ENCODE results near the gene CSTPP1. TPM values are rescaled to one million over a fixed set of nuclear protein-coding genes. Genes with fewer than 3 reads are reported as not detected.

The CSTPP1 gene
- total RNA-seq, 5 donors from 2014 or later (not counting 1 experiment from before 2014, with no cell fraction given): 13.3 to 16.9 (median 15.0) TPM

- DNase-seq: no peak
- WGBS (ENCODE audit: insufficient coverage): 100% methylated on average over 1 of the region's 4 CpGs
- H3K27ac Mint-ChIP-seq: no peak overlapping the region
- no peak overlapping the region for H3K4me3 Mint-ChIP-seq
- POLR2A ChIA-PET: no interaction called here
- Histone ChIP-seq H3K4me3 (ENCODE audit: control insufficient read depth in 1 of 2, extremely low read depth in 1 of 2, low read length in 1 of 2) (no peak overlapping the region), H3K36me3 (ENCODE audit: control insufficient read depth in 2 of 2, extremely low read depth in 1 of 2, insufficient read depth in 1 of 2, low read length in 1 of 2) (peaks cover 0 to 3% of the 10 kb centered on the region in 2 donors), H3K27me3 (replicated peaks in 1 of 2; ENCODE audit: control insufficient read depth in 2 of 2, extremely low read depth in 1 of 2, insufficient read depth in 2 of 2, low read length in 1 of 2) (no peaks in the 10 kb centered on the region), H3K27ac (ENCODE audit: low read length) (no peak overlapping the region), H3K4me1 (ENCODE audit: control insufficient read depth in 1 of 2, extremely low read depth in 1 of 2, insufficient read depth in 2 of 2, low read length in 2 of 2) (no peaks in the 10 kb centered on the region), H3K9me3 (no peaks in the 10 kb centered on the region)
- peaks cover 0 to 5% (median 0%) of the 10 kb centered on the region in 3 donors for H3K4me1 Mint-ChIP-seq
- no peaks in the 10 kb centered on the region for H3K9me3 Mint-ChIP-seq
- no peaks in the 10 kb centered on the region for H3K27me3 Mint-ChIP-seq
- no peak for ATAC-seq (replicated peaks in 1 of 4)
- peaks cover 23% of the 10 kb centered on the region for H3K36me3 Mint-ChIP-seq
- CTCF ChIA-PET: no interaction called here
These were observed 8.0 kb downstream of the CSTPP1 start for GRCh38 chr11:46944356-46945075.

- H3K27ac Mint-ChIP-seq: no peak overlapping the region
- peaks cover 20% of the 10 kb centered on the region for H3K36me3 Mint-ChIP-seq
These were observed 11.0 kb downstream of the CSTPP1 start for GRCh38 chr11:46947399-46948077.

DNA sequence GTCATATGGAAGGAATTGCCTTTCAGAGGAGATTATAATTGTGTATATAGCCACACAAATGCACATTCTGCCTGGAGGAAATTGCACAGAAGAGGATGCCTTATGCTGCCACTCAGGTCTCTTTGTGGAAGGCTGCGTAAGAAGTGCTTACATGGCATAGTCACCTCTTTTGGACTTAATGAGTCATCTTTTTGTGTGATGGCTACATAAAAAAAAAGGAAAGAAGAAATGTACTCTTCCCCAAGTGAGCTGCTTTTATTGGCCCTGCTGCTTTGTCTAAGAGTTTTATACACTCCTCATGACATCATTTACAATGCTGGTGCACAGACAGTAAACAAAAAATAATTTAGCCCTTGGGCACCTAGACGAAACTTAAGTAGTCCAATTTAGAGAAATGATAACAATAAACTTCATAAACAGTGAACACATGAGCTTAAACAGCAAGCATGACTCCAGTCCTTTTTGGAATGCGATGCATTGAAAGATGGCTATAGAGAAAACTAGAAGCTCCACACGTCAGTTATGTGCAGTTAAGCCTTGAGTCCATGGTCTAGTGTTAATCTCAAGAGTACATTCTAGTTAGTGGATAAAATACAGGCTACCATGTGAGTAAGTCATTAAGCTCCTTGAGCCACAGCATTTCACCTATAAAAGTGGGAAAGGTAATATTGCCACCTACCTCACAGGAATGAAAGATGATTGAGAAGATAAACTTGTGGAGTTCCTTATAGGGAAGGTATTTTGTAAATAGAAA, 12.0 kb downstream of the CSTPP1 start:
- no peaks in the 10 kb centered on the region for H3K36me3 ChIP-seq (ENCODE audit: control insufficient read depth in 2 of 2, extremely low read depth in 1 of 2, insufficient read depth in 1 of 2, low read length in 1 of 2)
- Mint-ChIP-seq H3K4me1 (peaks cover 10 to 20% (median 11%) of the 10 kb centered on the region in 3 donors), H3K27ac (no peak overlapping the region), H3K4me3 (no peak overlapping the region), H3K9me3 (no peaks in the 10 kb centered on the region), H3K36me3 (peaks cover 18% of the 10 kb centered on the region), H3K27me3 (no peaks in the 10 kb centered on the region)
- no peak for ATAC-seq (replicated peaks in 1 of 4)
- H3K27ac ChIP-seq (ENCODE audit: low read length): no peak overlapping the region
- POLR2A ChIA-PET: no interaction called here
- H3K4me3 ChIP-seq (ENCODE audit: control insufficient read depth in 1 of 2, extremely low read depth in 1 of 2, low read length in 1 of 2): no peak overlapping the region
- no peaks in the 10 kb centered on the region for H3K9me3 ChIP-seq
- CTCF ChIA-PET: interaction anchor here in 1 of 2 donors (0.5 to 0.6 kb wide), 2 partner anchors 32 to 193 kb away, joined by 3 read pairs; no protein-coding TSS in a partner anchor
- peaks cover 0 to 2% of the 10 kb centered on the region in 2 experiments for H3K4me1 ChIP-seq (ENCODE audit: control insufficient read depth in 1 of 2, extremely low read depth in 1 of 2, insufficient read depth in 2 of 2, low read length in 2 of 2)
- DNase-seq: no peak
- no peaks in the 10 kb centered on the region for H3K27me3 ChIP-seq (replicated peaks in 1 of 2; ENCODE audit: control insufficient read depth in 2 of 2, extremely low read depth in 1 of 2, insufficient read depth in 2 of 2, low read length in 1 of 2)
- WGBS (ENCODE audit: insufficient coverage): 100% methylated on average over 3 of the region's 4 CpGs

More at GRCh38 chr11:46947399-46948077, 11.0 kb downstream of the CSTPP1 start:
- Histone ChIP-seq H3K27me3 (replicated peaks in 1 of 2; ENCODE audit: control insufficient read depth in 2 of 2, extremely low read depth in 1 of 2, insufficient read depth in 2 of 2, low read length in 1 of 2) (no peaks in the 10 kb centered on the region), H3K9me3 (no peaks in the 10 kb centered on the region), H3K4me3 (ENCODE audit: control insufficient read depth in 1 of 2, extremely low read depth in 1 of 2, low read length in 1 of 2) (no peak overlapping the region), H3K27ac (ENCODE audit: low read length) (no peak overlapping the region), H3K36me3 (ENCODE audit: control insufficient read depth in 2 of 2, extremely low read depth in 1 of 2, insufficient read depth in 1 of 2, low read length in 1 of 2) (no peaks in the 10 kb centered on the region), H3K4me1 (ENCODE audit: control insufficient read depth in 1 of 2, extremely low read depth in 1 of 2, insufficient read depth in 2 of 2, low read length in 2 of 2) (peaks cover 0 to 2% of the 10 kb centered on the region in 2 experiments)
- no peak overlapping the region for H3K4me3 Mint-ChIP-seq
- no CpG with 5 or more reads among the region's 3 CpGs for WGBS (ENCODE audit: insufficient coverage)
- peaks cover 5 to 13% (median 6%) of the 10 kb centered on the region in 3 donors for H3K4me1 Mint-ChIP-seq
- CTCF ChIA-PET: interaction anchor here in 1 of 2 donors (0.6 kb wide), 1 partner anchor 241 kb away, joined by 3 read pairs; no protein-coding TSS in a partner anchor
- no peaks in the 10 kb centered on the region for H3K9me3 Mint-ChIP-seq
- no peaks in the 10 kb centered on the region for H3K27me3 Mint-ChIP-seq
- no peak for ATAC-seq (replicated peaks in 1 of 4)
- no peak for DNase-seq
- POLR2A ChIA-PET: interaction anchor here in 1 of 2 donors (0.6 kb wide), 1 partner anchor 398 kb away, joined by 5 read pairs; no protein-coding TSS in a partner anchor

DNA sequence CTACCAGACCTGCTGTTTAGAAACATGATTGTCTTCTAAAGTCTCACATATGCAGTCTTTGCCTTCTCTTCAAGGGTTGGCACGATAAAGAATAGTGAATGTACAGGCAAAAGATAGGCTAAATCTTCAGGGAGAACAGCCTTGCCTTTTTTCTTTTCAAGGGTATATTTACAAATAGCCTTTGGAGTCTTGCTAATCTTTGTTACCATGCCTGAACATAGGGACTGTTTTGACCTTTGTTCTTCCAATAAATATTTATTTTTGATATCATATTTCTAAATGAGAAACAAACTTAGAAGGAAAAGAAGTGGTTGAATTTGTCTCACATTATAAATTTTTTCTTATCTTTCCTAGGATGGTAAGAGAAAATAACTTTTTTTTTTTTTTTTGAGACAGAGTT, 12.7 kb downstream of the CSTPP1 start:
- no peak for DNase-seq
- no peaks in the 10 kb centered on the region for H3K27me3 Mint-ChIP-seq
- ChIA-PET CTCF (no interaction called here), POLR2A (no interaction called here)
- H3K4me3 Mint-ChIP-seq: no peak overlapping the region
- peaks cover 23% of the 10 kb centered on the region for H3K36me3 Mint-ChIP-seq
- Histone ChIP-seq H3K36me3 (ENCODE audit: control insufficient read depth in 2 of 2, extremely low read depth in 1 of 2, insufficient read depth in 1 of 2, low read length in 1 of 2) (no peaks in the 10 kb centered on the region), H3K27me3 (replicated peaks in 1 of 2; ENCODE audit: control insufficient read depth in 2 of 2, extremely low read depth in 1 of 2, insufficient read depth in 2 of 2, low read length in 1 of 2) (no peaks in the 10 kb centered on the region), H3K4me1 (ENCODE audit: control insufficient read depth in 1 of 2, extremely low read depth in 1 of 2, insufficient read depth in 2 of 2, low read length in 2 of 2) (peaks cover 0 to 2% of the 10 kb centered on the region in 2 experiments), H3K27ac (ENCODE audit: low read length) (no peak overlapping the region), H3K4me3 (ENCODE audit: control insufficient read depth in 1 of 2, extremely low read depth in 1 of 2, low read length in 1 of 2) (no peak overlapping the region), H3K9me3 (no peaks in the 10 kb centered on the region)
- H3K9me3 Mint-ChIP-seq: no peaks in the 10 kb centered on the region
- H3K27ac Mint-ChIP-seq: no peak overlapping the region
- ATAC-seq (replicated peaks in 1 of 4): no peak
- WGBS (ENCODE audit: insufficient coverage): no CpG with 5 or more reads among the region's 1 CpG
- peaks cover 10 to 20% (median 11%) of the 10 kb centered on the region in 3 donors for H3K4me1 Mint-ChIP-seq

GRCh38 chr11:46951864-46952263, 15.3 kb downstream of the CSTPP1 start:
- Histone ChIP-seq H3K36me3 (ENCODE audit: control insufficient read depth in 2 of 2, extremely low read depth in 1 of 2, insufficient read depth in 1 of 2, low read length in 1 of 2) (no peaks in the 10 kb centered on the region), H3K4me1 (ENCODE audit: control insufficient read depth in 1 of 2, extremely low read depth in 1 of 2, insufficient read depth in 2 of 2, low read length in 2 of 2) (peaks cover 0 to 2% of the 10 kb centered on the region in 2 experiments), H3K9me3 (no peaks in the 10 kb centered on the region), H3K4me3 (ENCODE audit: control insufficient read depth in 1 of 2, extremely low read depth in 1 of 2, low read length in 1 of 2) (no peak overlapping the region), H3K27me3 (replicated peaks in 1 of 2; ENCODE audit: control insufficient read depth in 2 of 2, extremely low read depth in 1 of 2, insufficient read depth in 2 of 2, low read length in 1 of 2) (no peaks in the 10 kb centered on the region), H3K27ac (ENCODE audit: low read length) (no peak overlapping the region)
- no peak for ATAC-seq (replicated peaks in 1 of 4)
- WGBS (ENCODE audit: insufficient coverage): no CpG with 5 or more reads among the region's 1 CpG
- no peaks in the 10 kb centered on the region for H3K27me3 Mint-ChIP-seq
- peaks cover 10 to 15% (median 11%) of the 10 kb centered on the region in 3 donors for H3K4me1 Mint-ChIP-seq
- peaks cover 17% of the 10 kb centered on the region for H3K36me3 Mint-ChIP-seq
- H3K9me3 Mint-ChIP-seq: no peaks in the 10 kb centered on the region
- no peak for DNase-seq
- H3K27ac Mint-ChIP-seq: no peak overlapping the region
- POLR2A ChIA-PET: no interaction called here
- CTCF ChIA-PET: no interaction called here
- no peak overlapping the region for H3K4me3 Mint-ChIP-seq

GRCh38 chr11:46952553-46952952, 16.0 kb downstream of the CSTPP1 start:
- H3K9me3 Mint-ChIP-seq: no peaks in the 10 kb centered on the region
- no peaks in the 10 kb centered on the region for H3K27me3 Mint-ChIP-seq
- H3K4me1 Mint-ChIP-seq: peaks cover 10 to 15% (median 11%) of the 10 kb centered on the region in 3 donors
- H3K9me3 ChIP-seq: no peaks in the 10 kb centered on the region
- H3K27me3 ChIP-seq (replicated peaks in 1 of 2; ENCODE audit: control insufficient read depth in 2 of 2, extremely low read depth in 1 of 2, insufficient read depth in 2 of 2, low read length in 1 of 2): no peaks in the 10 kb centered on the region
- H3K4me3 ChIP-seq (ENCODE audit: control insufficient read depth in 1 of 2, extremely low read depth in 1 of 2, low read length in 1 of 2): no peak overlapping the region
- H3K27ac ChIP-seq (ENCODE audit: low read length): no peak overlapping the region
- H3K27ac Mint-ChIP-seq: peak overlapping the region in 1 of 2 donors; percentile 14
- no peak for ATAC-seq (replicated peaks in 1 of 4)
- peaks cover 0 to 2% of the 10 kb centered on the region in 2 experiments for H3K4me1 ChIP-seq (ENCODE audit: control insufficient read depth in 1 of 2, extremely low read depth in 1 of 2, insufficient read depth in 2 of 2, low read length in 2 of 2)
- POLR2A ChIA-PET: interaction anchor here in 1 of 2 donors (0.7 kb wide), 1 partner anchor 9 kb away, joined by 3 read pairs; no protein-coding TSS in a partner anchor
- CTCF ChIA-PET: no interaction called here
- H3K36me3 ChIP-seq (ENCODE audit: control insufficient read depth in 2 of 2, extremely low read depth in 1 of 2, insufficient read depth in 1 of 2, low read length in 1 of 2): no peaks in the 10 kb centered on the region
- H3K4me3 Mint-ChIP-seq: no peak overlapping the region
- no CpG with 5 or more reads among the region's 2 CpGs for WGBS (ENCODE audit: insufficient coverage)
- peaks cover 17% of the 10 kb centered on the region for H3K36me3 Mint-ChIP-seq
- DNase-seq: no peak

Data from T-cell (primary cell).